ENCODE data around the gene FARP1.
"Not testable (repeated sequence)": the region's sequence is repeated elsewhere in the genome, so short reads cannot be mapped to it uniquely, and the experiment has no call there.

The FARP1 gene

GRCh38 chr13:98342953-98343352, 200.1 kb downstream of the FARP1 start:
- DNase-seq = no peak

GRCh38 chr13:98343461-98343860, 200.6 kb downstream of the FARP1 start:
- DNase-seq = no peak

GRCh38 chr13:98344392-98344791, 201.5 kb downstream of the FARP1 start:
- no peak for DNase-seq

GRCh38 chr13:98345107-98345935, 202.4 kb downstream of the FARP1 start:
- DNase-seq = no peak

GRCh38 chr13:98346904-98347636, 204.2 kb downstream of the FARP1 start:
- DNase-seq = no peak

GRCh38 chr13:98347756-98348155, 204.9 kb downstream of the FARP1 start:
- DNase-seq = no peak

GRCh38 chr13:98348466-98349200, 205.7 kb downstream of the FARP1 start:
- DNase-seq = no peak

- no peak for DNase-seq
Measured at GRCh38 chr13:98349731-98350305, 206.9 kb downstream of the FARP1 start.

GRCh38 chr13:98350746-98351330, 207.9 kb downstream of the FARP1 start:
- no peak for DNase-seq

GRCh38 chr13:98351636-98352035, 208.7 kb downstream of the FARP1 start:
- DNase-seq = no peak

GRCh38 chr13:98352226-98352625, 209.3 kb downstream of the FARP1 start:
- no peak for DNase-seq

- no peak for DNase-seq
Measured at GRCh38 chr13:98353750-98354149, 210.9 kb downstream of the FARP1 start.

GRCh38 chr13:98358937-98359336, 216.0 kb downstream of the FARP1 start:
- no peak for DNase-seq

- DNase-seq = no peak
Measured at GRCh38 chr13:98360545-98360944, 217.7 kb downstream of the FARP1 start.

GRCh38 chr13:98363326-98363725, 220.4 kb downstream of the FARP1 start:
- no peak for DNase-seq

GRCh38 chr13:98364179-98364578, 221.3 kb downstream of the FARP1 start:
- no peak for DNase-seq

GRCh38 chr13:98364647-98365046, 221.8 kb downstream of the FARP1 start:
- DNase-seq = no peak

- no peak for DNase-seq
Measured at GRCh38 chr13:98365302-98365701, 222.4 kb downstream of the FARP1 start.

- no peak for DNase-seq
Measured at GRCh38 chr13:98366010-98366409, 223.1 kb downstream of the FARP1 start.

GRCh38 chr13:98366443-98366842, 223.5 kb downstream of the FARP1 start:
- DNase-seq = no peak

- DNase-seq = no peak
Measured at GRCh38 chr13:98366959-98367358, 224.1 kb downstream of the FARP1 start.

- DNase-seq = no peak
Measured at GRCh38 chr13:98368019-98368418, 225.1 kb downstream of the FARP1 start.

GRCh38 chr13:98369520-98369919, 226.6 kb downstream of the FARP1 start:
- DNase-seq = not testable (repeated sequence)

Data from GDM1 (cell line).